Loucy (cell line): ENCODE measurements around the gene PTAFR.

ENCODE experiments used
- H2AFZ ChIP-seq: fragments of 200-600 bp; sonication (generic); 2 replicates; pipeline ENCODE4 v1.6.0; 2016; ENCODE audit warnings: antibody characterized with exemption, mild to moderate bottlenecking, low read length, moderate library complexity
- H3F3A ChIP-seq: fragments of 200-600 bp; 2 replicates; pipeline ENCODE4 v1.6.0; 2016; ENCODE audit warnings: antibody characterized with exemption, low read depth, mild to moderate bottlenecking
- H3K27me3 ChIP-seq: fragments of 200-600 bp; sonication (generic); 2 replicates; pipeline ENCODE4 v1.6.1; 2014; ENCODE audit warnings: low read length, mild to moderate bottlenecking; ENCODE audit not compliant: insufficient read depth, poor library complexity, severe bottlenecking
- H3K36me3 ChIP-seq: fragments of 200-600 bp; sonication (generic); 2 replicates; pipeline ENCODE4 v1.6.1; 2016; ENCODE audit warnings: low read length; ENCODE audit not compliant: insufficient read depth
- H3K4me1 ChIP-seq: fragments of 200-600 bp; sonication (generic); 2 replicates; pipeline ENCODE4 v1.5.1; 2014; ENCODE audit warnings: low read length, mild to moderate bottlenecking; ENCODE audit not compliant: insufficient read depth, poor library complexity, severe bottlenecking
- H3K4me2 ChIP-seq: fragments of 200-600 bp; sonication (generic); 2 replicates; pipeline ENCODE4 v1.6.0; 2014; ENCODE audit warnings: antibody characterized with exemption, low read length, low read depth, mild to moderate bottlenecking; ENCODE audit not compliant: poor library complexity, severe bottlenecking
- H3K4me3 ChIP-seq: fragments of 200-600 bp; sonication (generic); 2 replicates; pipeline ENCODE4 v1.5.1; 2014; ENCODE audit warnings: low read length, mild to moderate bottlenecking, mixed read lengths; ENCODE audit not compliant: poor library complexity, severe bottlenecking
- H3K79me2 ChIP-seq: fragments of 200-600 bp; sonication (generic); 2 replicates; pipeline ENCODE4 v1.6.1; 2014; ENCODE audit warnings: low read length; ENCODE audit not compliant: insufficient read depth
- H3K9ac ChIP-seq: fragments of 200-600 bp; sonication (generic); 2 replicates; pipeline ENCODE4 v1.6.0; 2014; ENCODE audit warnings: mild to moderate bottlenecking, low read depth, low read length, moderate library complexity; ENCODE audit not compliant: poor library complexity, severe bottlenecking
- H3K9me2 ChIP-seq: fragments of 200-600 bp; sonication (generic); replicated peaks from 2 replicates; pipeline ENCODE4 v1.6.1; 2016; ENCODE audit warnings: low read depth, low read length, mixed read lengths
- H3K9me3 ChIP-seq: fragments of 200-600 bp; sonication (generic); 2 replicates; pipeline ENCODE4 v1.6.1; 2014; ENCODE audit warnings: mild to moderate bottlenecking, antibody characterized with exemption, low read length, low read depth; ENCODE audit not compliant: insufficient read depth
- H4K20me1 ChIP-seq: fragments of 200-600 bp; sonication (generic); 2 replicates; pipeline ENCODE4 v1.6.0; 2014; ENCODE audit warnings: antibody characterized with exemption, low read length, mild to moderate bottlenecking; ENCODE audit not compliant: insufficient read depth, poor library complexity, severe bottlenecking
- CTCF ChIP-seq: fragments of 200-600 bp; sonication (generic); conservative IDR thresholded peaks from 2 replicates; pipeline ENCODE4 v1.5.1; 2014; ENCODE audit warnings: mild to moderate bottlenecking, antibody characterized with exemption, low read length
- EZH2phosphoT487 ChIP-seq: fragments of 200-600 bp; IDR thresholded peaks from 2 replicates; pipeline ENCODE4 v1.6.1; 2018; ENCODE audit warnings: antibody characterized with exemption, mild to moderate bottlenecking, moderate library complexity, borderline replicate concordance

Gene PTAFR

DNA sequence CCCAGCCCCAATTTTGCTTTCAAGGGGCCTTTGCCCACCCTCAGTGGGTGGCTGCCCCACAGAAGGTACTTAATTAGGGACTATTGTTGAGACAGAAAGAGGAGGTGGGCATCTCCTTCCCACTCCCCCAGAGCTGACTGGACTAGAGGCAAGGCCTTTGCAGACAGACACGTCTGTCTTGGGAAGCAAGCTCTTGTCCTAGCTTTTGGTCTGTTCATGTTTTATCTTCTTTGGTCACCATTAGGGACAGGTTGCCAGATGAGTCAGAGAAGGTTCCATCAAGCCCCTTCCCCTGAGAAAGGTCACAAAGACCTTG is 27.7 kb downstream of the PTAFR start:
- H3K4me2 ChIP-seq: no peak overlapping the region

DNA sequence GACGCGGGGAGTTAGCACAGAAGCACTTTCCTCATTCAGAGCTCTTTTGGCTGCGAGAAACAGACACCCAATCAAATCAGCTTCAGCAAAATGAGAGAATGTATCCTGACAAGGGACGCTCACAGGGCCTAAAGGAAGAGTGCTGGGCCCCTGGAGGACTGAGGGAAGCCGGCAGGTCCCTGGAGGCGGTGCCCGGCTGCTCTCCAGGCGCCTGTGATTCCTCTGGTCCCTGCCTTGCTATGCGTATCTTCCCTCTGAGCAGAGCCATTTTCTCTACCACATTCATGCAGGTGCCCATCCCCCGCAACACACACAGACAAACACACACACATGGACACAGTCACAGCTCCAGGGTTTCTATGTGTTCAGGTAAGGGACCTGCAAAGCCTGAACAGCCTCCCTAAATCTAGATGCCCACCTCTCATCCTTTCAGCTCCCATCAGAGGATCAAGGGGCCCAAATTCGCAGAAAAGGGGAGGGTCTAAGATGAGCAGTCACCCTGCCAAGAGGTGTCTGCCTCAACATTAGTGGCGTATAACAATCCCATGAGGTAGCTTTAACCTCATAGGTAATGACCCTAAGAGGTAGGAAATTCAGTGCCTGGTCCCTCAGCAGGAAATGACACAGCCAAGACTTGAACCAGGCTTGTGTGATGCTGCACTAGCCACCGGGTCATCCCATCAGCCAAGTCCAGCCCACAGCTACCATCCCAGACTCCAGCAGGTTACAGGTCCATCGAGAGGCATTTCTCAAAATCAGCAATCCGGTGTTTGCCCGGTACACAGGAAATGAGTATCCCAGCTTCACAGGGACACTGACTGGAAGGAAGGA is 29.0 kb downstream of the PTAFR start:
- Histone ChIP-seq H3K36me3 (no peaks in the 10 kb centered on the region), H4K20me1 (no peaks in the 10 kb centered on the region), H3K4me2 (no peak overlapping the region), H3F3A (no peaks in the 10 kb centered on the region), H3K9me2 (no peaks in the 10 kb centered on the region), H3K4me3 (no peak overlapping the region), H3K4me1 (no peaks in the 10 kb centered on the region), H3K9me3 (no peaks in the 10 kb centered on the region), H3K9ac (no peak overlapping the region), H3K79me2 (no peaks in the 10 kb centered on the region), H3K27me3 (no peaks in the 10 kb centered on the region), H2AFZ (no peak overlapping the region)
- TF ChIP-seq EZH2phosphoT487 (no peak), CTCF (no peak)

More for the DNA sequence above, 27.7 kb downstream of the PTAFR start:
- Histone ChIP-seq H3K9me3 (no peaks in the 10 kb centered on the region), H3K36me3 (no peaks in the 10 kb centered on the region), H3K27me3 (no peaks in the 10 kb centered on the region), H3K4me3 (no peak overlapping the region), H3K9me2 (no peaks in the 10 kb centered on the region), H3F3A (no peaks in the 10 kb centered on the region), H3K79me2 (no peaks in the 10 kb centered on the region), H3K4me1 (no peaks in the 10 kb centered on the region), H2AFZ (no peak overlapping the region), H3K9ac (no peak overlapping the region), H4K20me1 (no peaks in the 10 kb centered on the region)
- TF ChIP-seq EZH2phosphoT487: no peak
- no peak for TF ChIP-seq CTCF

DNA sequence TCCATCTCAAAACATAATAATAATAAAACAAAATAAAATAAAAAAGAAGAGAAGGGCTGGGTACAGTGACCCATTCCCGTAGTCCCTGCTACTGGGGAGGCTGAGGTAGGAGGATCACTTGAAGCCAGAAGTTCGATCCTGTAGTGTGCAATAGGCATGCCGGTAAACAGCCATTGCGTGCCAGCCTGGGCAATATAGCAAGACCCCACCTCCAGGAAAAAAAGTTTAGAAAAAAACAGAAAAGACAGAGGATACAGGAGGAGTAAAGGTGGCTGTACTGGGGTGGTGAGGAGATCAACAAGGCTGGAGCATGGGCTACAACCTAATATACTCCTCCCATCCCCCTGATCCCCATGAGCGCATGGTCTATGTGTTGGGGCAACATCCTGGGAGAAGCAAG is 30.8 kb downstream of the PTAFR start:
- H3K27me3 ChIP-seq: no peaks in the 10 kb centered on the region
- H4K20me1 ChIP-seq: no peaks in the 10 kb centered on the region
- no peak overlapping the region for H3K4me3 ChIP-seq
- no peak overlapping the region for H3K9ac ChIP-seq
- H3K9me2 ChIP-seq: no peaks in the 10 kb centered on the region
- no peaks in the 10 kb centered on the region for H3K79me2 ChIP-seq
- no peak for TF ChIP-seq CTCF
- TF ChIP-seq EZH2phosphoT487: no peak
- H2AFZ ChIP-seq: no peak overlapping the region
- no peaks in the 10 kb centered on the region for H3K36me3 ChIP-seq
- no peak overlapping the region for H3K4me2 ChIP-seq
- no peaks in the 10 kb centered on the region for H3K9me3 ChIP-seq
- H3F3A ChIP-seq: no peaks in the 10 kb centered on the region
- no peaks in the 10 kb centered on the region for H3K4me1 ChIP-seq
